HG02885 (cell line): ENCODE data around the gene ARHGEF4.

Source experiments
- ATAC-seq: cut with Tn5 transposase; IDR thresholded peaks from one replicate; pipeline ENCODE4 v1.9.1; 2021; ENCODE audit warnings: mild to moderate bottlenecking; ENCODE audit not compliant: unreplicated experiment, poor library complexity

ARHGEF4 gene

GRCh38 chr2:131033786-131034121 lies 197.0 kb downstream of the ARHGEF4 start:
- no peak for ATAC-seq

GRCh38 chr2:131034122-131035051 lies 197.7 kb downstream of the ARHGEF4 start:
- no peak for ATAC-seq

- ATAC-seq = no peak
Observed at GRCh38 chr2:131035112-131035825, 198.6 kb downstream of the ARHGEF4 start.

- no peak for ATAC-seq
Observed at GRCh38 chr2:131035826-131036231, 199.1 kb downstream of the ARHGEF4 start.

- ATAC-seq = no peak
Observed at GRCh38 chr2:131036269-131036668, 199.6 kb downstream of the ARHGEF4 start.

- no peak for ATAC-seq
Observed at GRCh38 chr2:131036696-131037397, 200.1 kb downstream of the ARHGEF4 start.

- no peak for ATAC-seq
Observed at GRCh38 chr2:131037398-131038257, 200.9 kb downstream of the ARHGEF4 start.

- ATAC-seq = no peak
Observed at GRCh38 chr2:131038258-131039100, 201.8 kb downstream of the ARHGEF4 start.

GRCh38 chr2:131039101-131039440 lies 202.4 kb downstream of the ARHGEF4 start:
- no peak for ATAC-seq

- no peak for ATAC-seq
Observed at GRCh38 chr2:131039535-131039907, 202.8 kb downstream of the ARHGEF4 start.

- no peak for ATAC-seq
Observed at GRCh38 chr2:131039908-131040660, 203.4 kb downstream of the ARHGEF4 start.

- ATAC-seq = no peak
Observed at GRCh38 chr2:131040661-131041401, 204.1 kb downstream of the ARHGEF4 start.

GRCh38 chr2:131041402-131042147 lies 204.9 kb downstream of the ARHGEF4 start:
- ATAC-seq = no peak

- ATAC-seq = no peak
Observed at GRCh38 chr2:131042148-131042775, 205.5 kb downstream of the ARHGEF4 start.

GRCh38 chr2:131043199-131044074 lies 206.7 kb downstream of the ARHGEF4 start:
- ATAC-seq = no peak
